HepG2 (cell line): ENCODE data around the gene DDAH2. TPM values are rescaled to one million over a fixed set of nuclear protein-coding genes. Genes with fewer than 3 reads are reported as not detected.

ENCODE experiments used
- ATAC-seq: fragments of 200-7000 bp; cut with Tn5 transposase; 3 replicates; pipeline ENCODE4 v1.9.1; 2020; ENCODE audit warnings: mild to moderate bottlenecking, moderate library complexity
- BruUV-seq: library from RNA; stranded (reverse); fragments of 400-500 nt; replicated peaks from 2 replicates; lab custom pipeline; 2021; lab: Mats Ljungman, UMichigan
- CTCF ChIA-PET: fragments of 300-600 bp; formaldehyde crosslinking; extraction: SDS; loops from one replicate; lab custom pipeline; 2021; ENCODE audit warnings: low total read pairs, inconsistent platforms, low intra/inter-chr PET ratio; lab: Yijun Ruan, JAX
- POLR2A ChIA-PET: fragments of 350-600 bp; sonication (Branson Sonifier 250); formaldehyde crosslinking; loops from one replicate; lab custom pipeline; 2020; ENCODE audit warnings: antibody characterized with exemption, inconsistent platforms; lab: Yijun Ruan, JAX
- DNase-seq: peaks from one replicate; pipeline ENCODE4 v3.0.0-alpha.2; 2015; ENCODE audit warnings: low spot score
- FAIRE-seq: peaks from 3 replicates; lab custom pipeline; 2011; peaks lifted over from hg19 to GRCh38; lab: Jason Lieb, UNC
- H2AFZ ChIP-seq: one replicate; pipeline ENCODE4 v1.6.1; 2011; ENCODE audit warnings: low read length, inconsistent platforms
- H3K27ac ChIP-seq: fragments of 300-600 bp; 3 replicates; pipeline ENCODE4 v1.8.0; 2011; ENCODE audit warnings: mixed run types, mild to moderate bottlenecking, mixed read lengths, low read length, inconsistent platforms; ENCODE audit not compliant: insufficient read depth; ENCODE audit errors: extremely low read length
- H3K27me3 ChIP-seq, 2 experiments: fragments of 200-600 bp in 1 of 2; 2 replicates in 1 of 2; 3 replicates in 1 of 2; pipeline versions ENCODE4 v1.6.0 to v1.8.0; 2011; ENCODE audit warnings: low read length in 2 of 2, mild to moderate bottlenecking in 2 of 2, moderate library complexity in 2 of 2, inconsistent platforms in 1 of 2; ENCODE audit not compliant: insufficient read depth in 2 of 2, control insufficient read depth in 1 of 2
- H3K36me3 ChIP-seq, 2 experiments: fragments of 200-600 bp in 1 of 2; replicated peaks in 1 of 2; 2 replicates in 1 of 2; 3 replicates in 1 of 2; pipeline versions ENCODE4 v1.5.1 to v1.8.0; 2011; ENCODE audit warnings: low read length in 2 of 2, inconsistent platforms in 1 of 2; ENCODE audit not compliant: insufficient read depth in 2 of 2, control insufficient read depth in 1 of 2
- H3K4me1 ChIP-seq: 2 replicates; pipeline ENCODE4 v1.5.1; 2012; ENCODE audit warnings: low read length, inconsistent platforms; ENCODE audit not compliant: insufficient read depth
- H3K4me2 ChIP-seq: 2 replicates; pipeline ENCODE4 v1.6.0; 2011; ENCODE audit warnings: low read depth, low read length, inconsistent platforms
- H3K4me3 ChIP-seq, 3 experiments: fragments of 200-600 bp in 1 of 3; sonication (generic), shearing (Covaris generic) in 1 of 3; replicated peaks in 1 of 3; 2 replicates each; pipeline ENCODE4 v1.5.1; 2011 to 2016; ENCODE audit warnings: low read length in 3 of 3, inconsistent platforms in 2 of 3, low read depth in 2 of 3, mild to moderate bottlenecking in 2 of 3, control low read depth in 1 of 3, mixed read lengths in 1 of 3; ENCODE audit not compliant: insufficient read depth in 1 of 3
- H3K79me2 ChIP-seq: one replicate; pipeline ENCODE4 v1.6.1; 2011; ENCODE audit warnings: low read length, inconsistent platforms; ENCODE audit not compliant: insufficient read depth
- H3K9ac ChIP-seq: 2 replicates; pipeline ENCODE4 v1.6.0; 2011; ENCODE audit warnings: mild to moderate bottlenecking, low read depth, low read length, inconsistent platforms; ENCODE audit not compliant: insufficient read depth
- H3K9me3 ChIP-seq: 2 replicates; pipeline ENCODE4 v1.5.1; 2012; ENCODE audit warnings: mild to moderate bottlenecking, low read length
- H4K20me1 ChIP-seq: 2 replicates; pipeline ENCODE4 v1.6.0; 2011; ENCODE audit warnings: inconsistent platforms, mild to moderate bottlenecking, low read length, moderate library complexity; ENCODE audit not compliant: insufficient read depth
- FOXP1 ChIP-seq, 2 experiments: fragments of 450-650 bp in 1 of 2; IDR thresholded peaks; 2 replicates each; pipeline ENCODE4 v1.6.1; 2017 to 2018; ENCODE audit warnings: antibody characterized with exemption in 1 of 2
- KAT7 ChIP-seq: IDR thresholded peaks from 2 replicates; pipeline ENCODE4 v1.6.1; 2018; ENCODE audit warnings: borderline replicate concordance, missing compliant biosample characterization
- NFIC ChIP-seq: IDR thresholded peaks from 2 replicates; pipeline ENCODE4 v1.6.1; 2012; ENCODE audit warnings: mild to moderate bottlenecking, low read length, inconsistent platforms
- REXO4 ChIP-seq: sonication (generic); formaldehyde crosslinking; IDR thresholded peaks from 2 replicates; pipeline ENCODE4 v1.8.0; 2022; ENCODE audit warnings: missing genetic modification reagents, mild to moderate bottlenecking, borderline replicate concordance
- SAP130 ChIP-seq: IDR thresholded peaks from 2 replicates; pipeline ENCODE4 v1.6.1; 2016; ENCODE audit warnings: low read depth
- TAF1 ChIP-seq: sonication (generic); formaldehyde crosslinking; IDR thresholded peaks from 2 replicates; pipeline ENCODE4 v1.4.0; 2020; ENCODE audit warnings: missing genetic modification reagents
- ZBTB21 ChIP-seq: sonication (generic); formaldehyde crosslinking; IDR thresholded peaks from 2 replicates; pipeline ENCODE4 v1.4.0; 2020; ENCODE audit warnings: missing genetic modification reagents
- ZNF737 ChIP-seq: sonication (generic); formaldehyde crosslinking; IDR thresholded peaks from 2 replicates; pipeline ENCODE4 v1.5.0; 2020; ENCODE audit warnings: missing genetic modification reagents, mild to moderate bottlenecking, borderline replicate concordance
- ZNF883 ChIP-seq: sonication (generic); formaldehyde crosslinking; IDR thresholded peaks from 2 replicates; pipeline ENCODE4 v1.5.1; 2020; ENCODE audit warnings: mild to moderate bottlenecking, missing genetic modification reagents; ENCODE audit errors: not compliant biosample characterization
- WGBS: methylation state at CpG from one replicate; pipeline ENCODE4 v1.1.6; 2017; ENCODE audit warnings: low lambda C conversion rate; 5-methylcytosine and 5-hydroxymethylcytosine counted together
- in situ Hi-C: cut with HindIII; loops from 2 replicates; pipeline ENCODE4 v1.10.0; 2017; ENCODE audit warnings: low pct_unique_long_range_greater_than_20kb; ENCODE audit not compliant: extremely low pct_ligation_motif_present
- intact Hi-C: fragments of 100-400 bp; cut with micrococcal nuclease; formaldehyde crosslinking; loops from one replicate; pipeline ENCODE4 v1.10.0; 2022; ENCODE audit not compliant: unreplicated experiment
- polyA plus RNA-seq, 8 experiments: library from polyadenylated mRNA; depleted of rRNA in 3 of 8; stranded (reverse) in 7 of 8; unstranded in 1 of 8; fragments of >200 nt; fragmentation: Illumina TruSeq in 4 of 8; extraction: Trizol in 4 of 8; gene quantifications; 2 replicates each; pipeline versions ENCODE4 v1.2.1 to v1.2.3, GENCODE V29; 2011 to 2016; ENCODE audit warnings: low read depth in 4 of 8, missing spikeins in 1 of 8, mixed read lengths in 1 of 8; ENCODE audit not compliant: insufficient read depth in 1 of 8
- total RNA-seq, 5 experiments: library from RNA; depleted of rRNA; stranded (reverse); fragments of >200 nt; fragmentation: Illumina TruSeq; extraction: Trizol; gene quantifications; 2 replicates each; pipeline ENCODE4 v1.2.3, GENCODE V29; 2016; ENCODE audit warnings: low read depth in 1 of 5
- TF ChIP-seq, protein P1 (sequence below): sonication (generic); formaldehyde crosslinking; conservative IDR thresholded peaks from 2 replicates; pipeline ENCODE4 v1.4.0; 2020; ENCODE audit warnings: mild to moderate bottlenecking, missing genetic modification reagents, moderate library complexity

The DDAH2 gene
- total and polyA plus RNA-seq, 2 of the 13 experiments (the other 11 are each of a cell fraction or from before 2014, with no cell fraction given), result 16.4 to 21.1 TPM

- Histone ChIP-seq H3K4me2 (no peak overlapping the region), H3K4me3 (no peak overlapping the region), H3K9me3 (no peaks in the 10 kb centered on the region), H3K79me2 (no peaks in the 10 kb centered on the region), H3K27me3 (no peaks in the 10 kb centered on the region), H3K36me3 (no peaks in the 10 kb centered on the region), H3K27ac (no peak overlapping the region), H3K9ac (no peak overlapping the region), H2AFZ (no peak overlapping the region), H3K4me1 (peaks cover 51% of the 10 kb centered on the region), H4K20me1 (no peaks in the 10 kb centered on the region)
- ChIA-PET POLR2A (interaction anchor here (0.6 to 9.0 kb wide), 6 partner anchors 34 to 226 kb away, joined by 3 to 279 read pairs (median 34); partner anchors contain the start of genes ATP6V1G2, CLIC1, DDAH2 and HSPA1B), CTCF (interaction anchor here (1.5 to 1.6 kb wide), 2 partner anchors 42 to 58 kb away, joined by 7 to 16 read pairs; partner anchors contain the start of gene DDAH2)
- intact Hi-C loops (loop anchor here (1.0 to 10.0 kb wide), 3 partner anchors 58 to 153 kb away; partner anchors contain the start of genes C2 and NEU1), in situ Hi-C loops (loop anchor here (5.0 kb wide), 1 partner anchor 60 kb away; no protein-coding TSS in a partner anchor)
- no peak for DNase-seq
- FAIRE-seq, result no peak
- no peak for TF ChIP-seq KAT7 (CRISPR knock-in tag)
- no peak for TF ChIP-seq ZNF737 (CRISPR knock-in tag)
- TF ChIP-seq TAF1 (CRISPR knock-in tag), result no peak
- no peak for TF ChIP-seq SAP130 (CRISPR knock-in tag)
- TF ChIP-seq ZBTB21, result no peak
- no peak for TF ChIP-seq NFIC
- TF ChIP-seq ZNF883 (CRISPR knock-in tag), result no peak
- no peak for TF ChIP-seq FOXP1 (IDR thresholded peaks at IDR 0.05)
- TF ChIP-seq FOXP1 (CRISPR knock-in tag; IDR thresholded peaks at IDR 0.05), result no peak
- TF ChIP-seq, protein P1, sequence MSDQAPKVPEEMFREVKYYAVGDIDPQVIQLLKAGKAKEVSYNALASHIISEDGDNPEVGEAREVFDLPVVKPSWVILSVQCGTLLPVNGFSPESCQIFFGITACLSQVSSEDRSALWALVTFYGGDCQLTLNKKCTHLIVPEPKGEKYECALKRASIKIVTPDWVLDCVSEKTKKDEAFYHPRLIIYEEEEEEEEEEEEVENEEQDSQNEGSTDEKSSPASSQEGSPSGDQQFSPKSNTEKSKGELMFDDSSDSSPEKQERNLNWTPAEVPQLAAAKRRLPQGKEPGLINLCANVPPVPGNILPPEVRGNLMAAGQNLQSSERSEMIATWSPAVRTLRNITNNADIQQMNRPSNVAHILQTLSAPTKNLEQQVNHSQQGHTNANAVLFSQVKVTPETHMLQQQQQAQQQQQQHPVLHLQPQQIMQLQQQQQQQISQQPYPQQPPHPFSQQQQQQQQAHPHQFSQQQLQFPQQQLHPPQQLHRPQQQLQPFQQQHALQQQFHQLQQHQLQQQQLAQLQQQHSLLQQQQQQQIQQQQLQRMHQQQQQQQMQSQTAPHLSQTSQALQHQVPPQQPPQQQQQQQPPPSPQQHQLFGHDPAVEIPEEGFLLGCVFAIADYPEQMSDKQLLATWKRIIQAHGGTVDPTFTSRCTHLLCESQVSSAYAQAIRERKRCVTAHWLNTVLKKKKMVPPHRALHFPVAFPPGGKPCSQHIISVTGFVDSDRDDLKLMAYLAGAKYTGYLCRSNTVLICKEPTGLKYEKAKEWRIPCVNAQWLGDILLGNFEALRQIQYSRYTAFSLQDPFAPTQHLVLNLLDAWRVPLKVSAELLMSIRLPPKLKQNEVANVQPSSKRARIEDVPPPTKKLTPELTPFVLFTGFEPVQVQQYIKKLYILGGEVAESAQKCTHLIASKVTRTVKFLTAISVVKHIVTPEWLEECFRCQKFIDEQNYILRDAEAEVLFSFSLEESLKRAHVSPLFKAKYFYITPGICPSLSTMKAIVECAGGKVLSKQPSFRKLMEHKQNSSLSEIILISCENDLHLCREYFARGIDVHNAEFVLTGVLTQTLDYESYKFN (CRISPR knock-in tag), result no peak
- TF ChIP-seq REXO4 (CRISPR knock-in tag), result no peak
- no TSS peak for BruUV-seq
- ATAC-seq, result no peak
- 83% methylated on average over 4 of the region's 4 CpGs for WGBS
Measured at GRCh38 chr6:31771992-31772358, 42.9 kb upstream of the DDAH2 start.
